Measurements from ENCODE around the gene CACNA1S. TPM values are rescaled to one million over a fixed set of nuclear protein-coding genes. Genes with fewer than 3 reads are reported as not detected.

Gene CACNA1S
- total and polyA plus RNA-seq, 7 donors: 0.01 TPM; not detected in 6

Other genes starting within 250 kb of the CACNA1S start
- gene GPR25, start 239.4 kb downstream of the CACNA1S start, total RNA-seq: not detected
- gene GPR25, start 239.4 kb downstream of the CACNA1S start, polyA plus RNA-seq: 1 to 10 TPM in 1 of 3 donors, not detected in 2; 1.0 TPM
- 1 to 10 TPM in 1 of 4 donors, under 1 TPM in 3; 0.27 to 1.4 (median 0.44) TPM for gene INAVA, start 217.5 kb downstream of the CACNA1S start, total RNA-seq
- 100 to 1,000 TPM in 2 of 3 donors, 10 to 100 TPM in 1; 78.9 to 176 (median 138) TPM for gene INAVA, start 217.5 kb downstream of the CACNA1S start, polyA plus RNA-seq
- gene KIF21B, start 88.7 kb downstream of the CACNA1S start, total RNA-seq: under 1 TPM; 0.28 to 0.82 (median 0.76) TPM
- gene KIF21B, start 88.7 kb downstream of the CACNA1S start, polyA plus RNA-seq: 10 to 100 TPM in 1 of 3 donors, 1 to 10 TPM in 1, under 1 TPM in 1; 0.60 to 18.4 (median 2.1) TPM
- not detected for gene ASCL5, start 14.8 kb upstream of the CACNA1S start, total RNA-seq
- under 1 TPM in 1 of 3 donors, not detected in 2; 0.06 TPM for gene ASCL5, start 14.8 kb upstream of the CACNA1S start, polyA plus RNA-seq
- gene TMEM9, start 42.0 kb upstream of the CACNA1S start, total RNA-seq: 10 to 100 TPM; 56.2 to 78.3 (median 65.5) TPM
- gene TMEM9, start 42.0 kb upstream of the CACNA1S start, polyA plus RNA-seq: 10 to 100 TPM; 12.9 to 47.8 (median 14.4) TPM
- under 1 TPM in 2 of 4 donors, not detected in 2; 0.14 to 0.55 TPM for gene IGFN1, start 78.4 kb upstream of the CACNA1S start, total RNA-seq
- gene IGFN1, start 78.4 kb upstream of the CACNA1S start, polyA plus RNA-seq: under 1 TPM in 2 of 3 donors, not detected in 1; under 0.01 to 0.15 TPM
- under 1 TPM in 2 of 4 donors, not detected in 2; under 0.01 to 0.16 TPM for gene PKP1, start 171.1 kb upstream of the CACNA1S start, total RNA-seq
- under 1 TPM; under 0.01 to 0.60 (median 0.48) TPM for gene PKP1, start 171.1 kb upstream of the CACNA1S start, polyA plus RNA-seq

Data from sigmoid colon (tissue), 7 donors.